Mucosa of rectum (tissue), 2 donors: ENCODE data around the gene DDX1.
"Not testable (repeated sequence)": the region's sequence is repeated elsewhere in the genome, so short reads cannot be mapped to it uniquely, and the experiment has no call there.

Experiments
- H3K27ac ChIP-seq, 2 donors: one replicate each; pipeline ENCODE4 v1.7.0; 2013; ENCODE audit warnings: inconsistent platforms in 2 of 2, low read depth in 2 of 2, low read length in 2 of 2
- H3K27me3 ChIP-seq, 2 donors: one replicate each; pipeline ENCODE4 v1.7.0; 2013; ENCODE audit warnings: low read length in 2 of 2; ENCODE audit not compliant: control insufficient read depth in 2 of 2, insufficient read depth in 2 of 2
- H3K36me3 ChIP-seq, 2 donors: one replicate each; pipeline ENCODE4 v1.7.0; 2013; ENCODE audit warnings: low read length in 2 of 2; ENCODE audit not compliant: control insufficient read depth in 2 of 2, insufficient read depth in 2 of 2
- H3K4me1 ChIP-seq, 2 donors: one replicate each; pipeline ENCODE4 v1.7.0; 2013; ENCODE audit warnings: low read length in 2 of 2, mild to moderate bottlenecking in 1 of 2; ENCODE audit not compliant: control insufficient read depth in 2 of 2, insufficient read depth in 2 of 2
- H3K4me3 ChIP-seq, 2 donors: one replicate each; pipeline ENCODE4 v1.7.0; 2013; ENCODE audit warnings: low read length in 2 of 2
- H3K9ac ChIP-seq, 2 donors: one replicate each; pipeline ENCODE4 v1.7.0; 2013; ENCODE audit warnings: low read length in 2 of 2, low read depth in 1 of 2, mild to moderate bottlenecking in 1 of 2
- H3K9me3 ChIP-seq, 2 donors: one replicate each; pipeline ENCODE4 v1.7.0; 2013; ENCODE audit warnings: low read length in 2 of 2; ENCODE audit not compliant: control insufficient read depth in 2 of 2
- donor health status: healthy.
- donor health status: Normal muscosa, but diverticular disease.

Gene DDX1

GRCh38 chr2:15678346-15678745 is 86.7 kb downstream of the DDX1 start:
- no peak overlapping the region for H3K27ac ChIP-seq

GRCh38 chr2:15678909-15679308 is 87.2 kb downstream of the DDX1 start:
- H3K9ac ChIP-seq: no peak overlapping the region
- H3K27me3 ChIP-seq: no peaks in the 10 kb centered on the region
- H3K36me3 ChIP-seq: no peaks in the 10 kb centered on the region
- H3K4me1 ChIP-seq: no peaks in the 10 kb centered on the region
- H3K4me3 ChIP-seq: no peak overlapping the region
- no peak overlapping the region for H3K27ac ChIP-seq
- no peaks in the 10 kb centered on the region for H3K9me3 ChIP-seq

More at GRCh38 chr2:15678346-15678745, 86.7 kb downstream of the DDX1 start:
- H3K36me3 ChIP-seq: no peaks in the 10 kb centered on the region
- H3K9me3 ChIP-seq: no peaks in the 10 kb centered on the region
- no peak overlapping the region for H3K4me3 ChIP-seq
- H3K9ac ChIP-seq: no peak overlapping the region
- H3K27me3 ChIP-seq: no peaks in the 10 kb centered on the region
- no peaks in the 10 kb centered on the region for H3K4me1 ChIP-seq

GRCh38 chr2:15679386-15679924 is 87.8 kb downstream of the DDX1 start:
- H3K27ac ChIP-seq: no peak overlapping the region
- H3K9ac ChIP-seq: no peak overlapping the region
- no peaks in the 10 kb centered on the region for H3K27me3 ChIP-seq
- H3K4me3 ChIP-seq: no peak overlapping the region
- no peaks in the 10 kb centered on the region for H3K36me3 ChIP-seq
- H3K9me3 ChIP-seq: no peaks in the 10 kb centered on the region
- no peaks in the 10 kb centered on the region for H3K4me1 ChIP-seq

- H3K9ac ChIP-seq, H3K27ac ChIP-seq, H3K9me3 ChIP-seq, H3K4me3 ChIP-seq, H3K27me3 ChIP-seq, H3K4me1 ChIP-seq, H3K36me3 ChIP-seq: not testable (repeated sequence)
These were observed 88.5 kb downstream of the DDX1 start for GRCh38 chr2:15680132-15680531.
